K562 treated with DMSO at 1 percent for 48 hours (cell line): ENCODE data around the gene OPRPN. TPM values are rescaled to one million over a fixed set of nuclear protein-coding genes. Genes with fewer than 3 reads are reported as not detected.

Source experiments
- total RNA-seq: library from RNA; unstranded; fragments of 300-600 nt; gene quantifications from 2 replicates; pipeline ENCODE4 v1.2.3, GENCODE V29; 2022; ENCODE audit warnings: low replicate concordance; ENCODE audit errors: extremely low read depth

Gene OPRPN
- total RNA-seq: not detected in 2 replicates

GRCh38 chr4:70397580-70397979 lies at the start of gene OPRPN:
OPRPN (plus strand) TSS chr4:70397940; CDS start chr4:70399286, 1,346 bp downstream.

GRCh38 chr4:70360460-70360859 lies 37.3 kb upstream of the OPRPN start, which contains the start of gene SMR3A:
SMR3A (plus strand) TSS chr4:70360760; CDS start chr4:70362116, 1,356 bp downstream.

GRCh38 chr4:70382691-70383181 lies 15.0 kb upstream of the OPRPN start, which contains the start of gene SMR3B:
SMR3B (plus strand) TSS chr4:70383131; CDS start chr4:70384511, 1,380 bp downstream.

Other genes starting within 250 kb of the OPRPN start
- gene PRR27, start 243.7 kb upstream of the OPRPN start, total RNA-seq: not detected in 2 replicates
- not detected in 2 replicates for gene ODAM, start 202.2 kb upstream of the OPRPN start, total RNA-seq
- gene FDCSP, start 171.8 kb upstream of the OPRPN start, total RNA-seq: not detected in 2 replicates
- gene CSN3, start 155.3 kb upstream of the OPRPN start, total RNA-seq: not detected in 2 replicates
- gene CABS1, start 63.0 kb upstream of the OPRPN start, total RNA-seq: not detected in 2 replicates
- gene SMR3A, start 37.2 kb upstream of the OPRPN start, total RNA-seq: not detected in 2 replicates
- gene SMR3B, start 14.8 kb upstream of the OPRPN start, total RNA-seq: not detected in 2 replicates
- not detected in 2 replicates for gene MUC7, start 74.3 kb downstream of the OPRPN start, total RNA-seq
- gene AMTN, start 120.6 kb downstream of the OPRPN start, total RNA-seq: not detected in 2 replicates
- not detected in 2 replicates for gene AMBN, start 194.3 kb downstream of the OPRPN start, total RNA-seq
- not detected in 2 replicates for gene ENAM, start 230.8 kb downstream of the OPRPN start, total RNA-seq